Measurements from ENCODE around the gene PRUNE2. TPM values are rescaled to one million over a fixed set of nuclear protein-coding genes. Genes with fewer than 3 reads are reported as not detected.

PRUNE2 gene
- total and polyA plus RNA-seq, 7 experiments from 2014 or later, result 0.78 to 1.6 TPM; not detected in 5

GRCh38 chr9:76617497-76618175 lies 288.3 kb downstream of the PRUNE2 start:
- Mint-ChIP-seq H3K4me1 (peaks cover 0 to 16% (median 7%) of the 10 kb centered on the region in 7 donors), H3K27ac (no peak overlapping the region), H3K4me3 (no peak overlapping the region), H3K36me3 (no peaks in the 10 kb centered on the region), H3K27me3 (peaks cover 23 to 50% (median 24%) of the 10 kb centered on the region in 5 donors), H3K9me3 (no peaks in the 10 kb centered on the region)
- H3K4me1 ChIP-seq (ENCODE audit: control insufficient read depth in 2 of 2, insufficient read depth in 2 of 2, low read length in 2 of 2), result no peaks in the 10 kb centered on the region
- intact Hi-C loops (cut with micrococcal nuclease), result no loop called here
- ATAC-seq (no peak), DNase-seq (no peak)
- no peak overlapping the region for H3K4me3 ChIP-seq (ENCODE audit: low read length)
- H3K36me3 ChIP-seq (ENCODE audit: control insufficient read depth in 2 of 3, insufficient read depth in 3 of 3, low read length in 3 of 3), result no peaks in the 10 kb centered on the region
- no peaks in the 10 kb centered on the region for H3K9me3 ChIP-seq (ENCODE audit: control insufficient read depth in 2 of 3, low read length in 3 of 3)
- peaks cover 0 to 4% of the 10 kb centered on the region in 2 donors for H3K27me3 ChIP-seq (ENCODE audit: control insufficient read depth in 2 of 2, insufficient read depth in 2 of 2, low read length in 2 of 2)
- no peak overlapping the region for H3K27ac ChIP-seq (ENCODE audit: low read depth, low read length)
- ChIA-PET CTCF (no interaction called here), POLR2A (no interaction called here)

- no peaks in the 10 kb centered on the region for H3K36me3 ChIP-seq (ENCODE audit: control insufficient read depth in 2 of 3, insufficient read depth in 3 of 3, low read length in 3 of 3)
- Mint-ChIP-seq H3K9me3 (no peaks in the 10 kb centered on the region), H3K36me3 (no peaks in the 10 kb centered on the region), H3K27me3 (peaks cover 18 to 52% (median 27%) of the 10 kb centered on the region in 5 donors), H3K4me3 (no peak overlapping the region), H3K4me1 (peaks cover 0 to 16% (median 7%) of the 10 kb centered on the region in 7 donors), H3K27ac (no peak overlapping the region)
- ATAC-seq (no peak), DNase-seq (no peak)
- H3K4me1 ChIP-seq (ENCODE audit: control insufficient read depth in 2 of 2, insufficient read depth in 2 of 2, low read length in 2 of 2), result no peaks in the 10 kb centered on the region
- peaks cover 0 to 4% of the 10 kb centered on the region in 2 donors for H3K27me3 ChIP-seq (ENCODE audit: control insufficient read depth in 2 of 2, insufficient read depth in 2 of 2, low read length in 2 of 2)
- POLR2A ChIA-PET, result no interaction called here
- CTCF ChIA-PET, result no interaction called here
- no peak overlapping the region for H3K27ac ChIP-seq (ENCODE audit: low read depth, low read length)
- intact Hi-C loops (cut with micrococcal nuclease), result no loop called here
- no peak overlapping the region for H3K4me3 ChIP-seq (ENCODE audit: low read length)
- H3K9me3 ChIP-seq (ENCODE audit: control insufficient read depth in 2 of 3, low read length in 3 of 3), result no peaks in the 10 kb centered on the region
Observed at GRCh38 chr9:76616780-76617179, 289.1 kb downstream of the PRUNE2 start.

DNA sequence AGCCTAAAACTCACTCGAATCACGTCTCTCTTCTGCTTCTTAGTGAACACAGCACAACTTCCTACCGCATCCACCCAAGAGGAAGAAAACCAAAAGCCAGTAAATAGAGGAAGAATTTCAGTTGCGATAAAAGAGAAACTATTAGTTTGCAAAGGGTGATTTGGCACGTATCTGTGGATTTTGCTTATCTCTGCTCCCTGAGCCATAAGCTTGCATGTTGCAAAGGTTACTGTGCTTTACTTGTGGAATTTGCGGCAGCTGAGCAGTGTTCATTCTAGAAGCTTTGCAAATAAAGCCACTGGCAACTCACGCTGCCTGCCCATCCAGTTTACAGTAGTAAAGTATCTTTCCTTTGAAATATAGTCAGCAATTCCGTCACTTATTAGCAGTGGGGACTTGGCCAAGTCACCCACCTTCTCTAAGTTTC lies 290.7 kb downstream of the PRUNE2 start:
- peaks cover 0 to 4% of the 10 kb centered on the region in 2 donors for H3K27me3 ChIP-seq (ENCODE audit: control insufficient read depth in 2 of 2, insufficient read depth in 2 of 2, low read length in 2 of 2)
- no peak overlapping the region for H3K4me3 ChIP-seq (ENCODE audit: low read length)
- no peaks in the 10 kb centered on the region for H3K4me1 ChIP-seq (ENCODE audit: control insufficient read depth in 2 of 2, insufficient read depth in 2 of 2, low read length in 2 of 2)
- H3K4me3 Mint-ChIP-seq, result peak overlapping the region in 2 of 10 donors; percentile 40 to 68
- peaks cover 0 to 14% (median 7%) of the 10 kb centered on the region in 7 donors for H3K4me1 Mint-ChIP-seq
- no peak overlapping the region for H3K27ac Mint-ChIP-seq
- no peaks in the 10 kb centered on the region for H3K9me3 ChIP-seq (ENCODE audit: control insufficient read depth in 2 of 3, low read length in 3 of 3)
- DNase-seq (no peak), ATAC-seq (peak; percentile 67)
- ChIA-PET CTCF (no interaction called here), POLR2A (no interaction called here)
- H3K27me3 Mint-ChIP-seq, result peaks cover 18 to 51% (median 32%) of the 10 kb centered on the region in 5 donors
- H3K36me3 ChIP-seq (ENCODE audit: control insufficient read depth in 2 of 3, insufficient read depth in 3 of 3, low read length in 3 of 3), result no peaks in the 10 kb centered on the region
- no peak overlapping the region for H3K27ac ChIP-seq (ENCODE audit: low read depth, low read length)
- intact Hi-C loops (cut with micrococcal nuclease), result no loop called here
- no peaks in the 10 kb centered on the region for H3K9me3 Mint-ChIP-seq
- H3K36me3 Mint-ChIP-seq, result no peaks in the 10 kb centered on the region

DNA sequence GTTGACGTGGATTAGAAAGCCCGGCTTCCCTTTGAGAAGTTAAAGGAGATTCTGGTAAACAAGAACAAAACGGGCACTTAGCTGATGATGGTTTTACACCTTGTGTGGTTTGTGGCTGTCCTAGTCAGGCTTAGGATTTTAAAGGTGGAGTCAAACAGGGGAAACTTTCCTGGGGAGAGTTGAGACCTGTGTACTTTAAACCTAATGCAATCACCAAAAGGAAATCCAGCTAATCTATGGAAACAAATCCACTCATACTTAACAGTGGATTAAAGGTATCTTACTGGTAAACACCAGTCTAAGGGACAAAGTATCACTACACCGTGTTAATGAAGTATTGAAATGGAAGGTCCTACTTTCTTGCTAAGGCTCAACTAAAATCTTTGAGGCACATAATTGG lies 291.9 kb downstream of the PRUNE2 start:
- ATAC-seq, result no peak
- intact Hi-C loops (cut with micrococcal nuclease), result no loop called here
- ChIA-PET POLR2A (no interaction called here), CTCF (no interaction called here)
- Histone ChIP-seq H3K4me3 (ENCODE audit: low read length) (no peak overlapping the region), H3K27ac (ENCODE audit: low read depth, low read length) (no peak overlapping the region), H3K36me3 (ENCODE audit: control insufficient read depth in 2 of 3, insufficient read depth in 3 of 3, low read length in 3 of 3) (no peaks in the 10 kb centered on the region), H3K4me1 (ENCODE audit: control insufficient read depth in 2 of 2, insufficient read depth in 2 of 2, low read length in 2 of 2) (no peaks in the 10 kb centered on the region), H3K27me3 (ENCODE audit: control insufficient read depth in 2 of 2, insufficient read depth in 2 of 2, low read length in 2 of 2) (peaks cover 0 to 4% of the 10 kb centered on the region in 2 donors), H3K9me3 (ENCODE audit: control insufficient read depth in 2 of 3, low read length in 3 of 3) (no peaks in the 10 kb centered on the region)
- no peaks in the 10 kb centered on the region for H3K9me3 Mint-ChIP-seq
- H3K27me3 Mint-ChIP-seq, result peaks cover 10 to 51% (median 36%) of the 10 kb centered on the region in 5 donors
- H3K36me3 Mint-ChIP-seq, result no peaks in the 10 kb centered on the region
- DNase-seq, result no peak
- no peak overlapping the region for H3K4me3 Mint-ChIP-seq
- peaks cover 0 to 14% (median 7%) of the 10 kb centered on the region in 7 donors for H3K4me1 Mint-ChIP-seq
- H3K27ac Mint-ChIP-seq, result no peak overlapping the region

GRCh38 chr9:76613150-76613781 lies 292.6 kb downstream of the PRUNE2 start:
- intact Hi-C loops (cut with micrococcal nuclease), result no loop called here
- no peaks in the 10 kb centered on the region for H3K9me3 Mint-ChIP-seq

DNA sequence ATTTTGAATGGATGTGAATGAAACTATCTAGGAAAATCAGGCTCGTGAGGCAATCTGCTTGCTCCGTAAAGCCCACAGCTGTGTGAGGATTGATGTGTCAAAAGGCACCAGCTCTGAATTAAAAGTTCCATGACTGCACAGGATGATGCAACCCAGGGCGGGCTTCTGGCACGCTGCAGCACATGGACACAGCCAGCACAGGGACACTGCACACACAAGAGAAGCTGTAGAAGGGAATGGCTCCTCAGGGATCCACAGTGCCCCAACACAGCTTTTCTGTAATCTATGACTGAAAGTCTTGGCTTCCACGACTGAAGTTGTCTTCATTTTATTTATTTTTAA lies 295.9 kb downstream of the PRUNE2 start:
- peaks cover 0 to 9% (median 2%) of the 10 kb centered on the region in 7 donors for H3K4me1 Mint-ChIP-seq
- H3K27me3 Mint-ChIP-seq, result peaks cover 2 to 27% (median 15%) of the 10 kb centered on the region in 5 donors
- ChIA-PET POLR2A (no interaction called here), CTCF (no interaction called here)
- H3K4me3 ChIP-seq (ENCODE audit: low read length), result no peak overlapping the region
- no peaks in the 10 kb centered on the region for H3K36me3 Mint-ChIP-seq
- DNase-seq (no peak), ATAC-seq (no peak)
- intact Hi-C loops (cut with micrococcal nuclease), result no loop called here
- no peak overlapping the region for H3K4me3 Mint-ChIP-seq
- no peaks in the 10 kb centered on the region for H3K9me3 ChIP-seq (ENCODE audit: control insufficient read depth in 2 of 3, low read length in 3 of 3)
- H3K27ac ChIP-seq (ENCODE audit: low read depth, low read length), result no peak overlapping the region
- H3K36me3 ChIP-seq (ENCODE audit: control insufficient read depth in 2 of 3, insufficient read depth in 3 of 3, low read length in 3 of 3), result no peaks in the 10 kb centered on the region
- H3K27me3 ChIP-seq (ENCODE audit: control insufficient read depth in 2 of 2, insufficient read depth in 2 of 2, low read length in 2 of 2), result no peaks in the 10 kb centered on the region
- H3K4me1 ChIP-seq (ENCODE audit: control insufficient read depth in 2 of 2, insufficient read depth in 2 of 2, low read length in 2 of 2), result no peaks in the 10 kb centered on the region
- no peak overlapping the region for H3K27ac Mint-ChIP-seq
- no peaks in the 10 kb centered on the region for H3K9me3 Mint-ChIP-seq

More at GRCh38 chr9:76613150-76613781, 292.6 kb downstream of the PRUNE2 start:
- H3K27ac Mint-ChIP-seq, result no peak overlapping the region
- DNase-seq, result no peak
- Histone ChIP-seq H3K9me3 (ENCODE audit: control insufficient read depth in 2 of 3, low read length in 3 of 3) (no peaks in the 10 kb centered on the region), H3K4me3 (ENCODE audit: low read length) (no peak overlapping the region), H3K27ac (ENCODE audit: low read depth, low read length) (no peak overlapping the region), H3K27me3 (ENCODE audit: control insufficient read depth in 2 of 2, insufficient read depth in 2 of 2, low read length in 2 of 2) (peaks cover 0 to 4% of the 10 kb centered on the region in 2 donors), H3K4me1 (ENCODE audit: control insufficient read depth in 2 of 2, insufficient read depth in 2 of 2, low read length in 2 of 2) (no peaks in the 10 kb centered on the region), H3K36me3 (ENCODE audit: control insufficient read depth in 2 of 3, insufficient read depth in 3 of 3, low read length in 3 of 3) (no peaks in the 10 kb centered on the region)
- no peaks in the 10 kb centered on the region for H3K36me3 Mint-ChIP-seq
- CTCF ChIA-PET, result no interaction called here
- POLR2A ChIA-PET, result no interaction called here
- H3K27me3 Mint-ChIP-seq, result peaks cover 8 to 44% (median 29%) of the 10 kb centered on the region in 5 donors
- peaks cover 0 to 14% (median 7%) of the 10 kb centered on the region in 7 donors for H3K4me1 Mint-ChIP-seq
- no peak for ATAC-seq
- no peak overlapping the region for H3K4me3 Mint-ChIP-seq

All from naive thymus-derived CD4-positive, alpha-beta T cell (primary cell).